ENCODE results near the gene TUBD1.
"Not testable (repeated sequence)": the region's sequence is repeated elsewhere in the genome, so short reads cannot be mapped to it uniquely, and the experiment has no call there.

TUBD1 gene

GRCh38 chr17:59832883-59833379 is 59.8 kb downstream of the TUBD1 start:
- Histone ChIP-seq H3K27me3 (ENCODE audit: insufficient read depth, low read length) (no peaks in the 10 kb centered on the region), H2AFZ (ENCODE audit: low read depth, low read length) (no peak overlapping the region), H3K4me1 (ENCODE audit: insufficient read depth, low read length) (peaks cover 28% of the 10 kb centered on the region), H3K9me3 (ENCODE audit: low read length) (no peaks in the 10 kb centered on the region), H3K36me3 (ENCODE audit: insufficient read depth, low read length) (no peaks in the 10 kb centered on the region), H3K4me3 (ENCODE audit: low read length) (no peak overlapping the region)

DNA sequence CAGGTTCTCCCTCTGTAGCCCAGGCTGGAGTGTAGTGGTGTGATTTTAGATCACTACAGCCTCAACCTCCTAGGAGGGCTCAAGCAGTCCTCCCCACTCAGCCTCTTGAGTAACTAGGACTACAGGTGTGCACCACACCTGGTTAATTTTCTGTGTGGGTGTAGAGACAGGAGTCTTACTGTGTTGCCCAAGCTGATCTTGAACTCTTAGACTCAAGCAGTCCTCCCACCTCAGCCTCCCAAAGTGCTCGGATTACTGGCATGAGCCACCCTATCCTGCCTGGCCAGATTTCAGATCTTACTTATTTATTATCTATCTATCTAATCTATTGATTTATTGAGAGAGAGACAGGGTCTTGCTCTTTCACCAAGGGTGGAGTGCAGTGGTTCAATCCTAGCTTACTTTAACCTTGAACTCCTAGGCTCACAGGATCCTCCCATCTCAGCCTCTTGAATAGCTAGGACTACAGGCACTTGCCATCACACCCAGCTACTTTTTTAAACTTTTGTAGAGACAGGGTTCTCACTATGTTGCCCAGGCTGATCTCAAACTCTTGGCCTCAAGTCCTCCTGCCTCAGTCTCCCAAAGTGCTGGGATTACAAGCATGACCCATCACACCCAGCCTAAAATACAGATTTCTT is 61.8 kb downstream of the TUBD1 start:
- no peaks in the 10 kb centered on the region for H3K36me3 ChIP-seq (ENCODE audit: insufficient read depth, low read length)
- no peaks in the 10 kb centered on the region for H3K27me3 ChIP-seq (ENCODE audit: insufficient read depth, low read length)
- H3K4me3 ChIP-seq (ENCODE audit: low read length) = no peak overlapping the region
- H3K4me1 ChIP-seq (ENCODE audit: insufficient read depth, low read length) = peaks cover 32% of the 10 kb centered on the region
- H3K9me3 ChIP-seq (ENCODE audit: low read length) = no peaks in the 10 kb centered on the region
- H2AFZ ChIP-seq (ENCODE audit: low read depth, low read length) = no peak overlapping the region

- Histone ChIP-seq H3K9me3 (ENCODE audit: low read length) (no peaks in the 10 kb centered on the region), H3K4me1 (ENCODE audit: insufficient read depth, low read length) (peaks cover 32% of the 10 kb centered on the region), H2AFZ (ENCODE audit: low read depth, low read length) (no peak overlapping the region), H3K36me3 (ENCODE audit: insufficient read depth, low read length) (no peaks in the 10 kb centered on the region), H3K27me3 (ENCODE audit: insufficient read depth, low read length) (no peaks in the 10 kb centered on the region), H3K4me3 (ENCODE audit: low read length) (no peak overlapping the region)
Observed at GRCh38 chr17:59830007-59830630, 62.6 kb downstream of the TUBD1 start.

- Histone ChIP-seq H3K9me3 (ENCODE audit: low read length) (no peaks in the 10 kb centered on the region), H3K4me1 (ENCODE audit: insufficient read depth, low read length) (peaks cover 32% of the 10 kb centered on the region), H3K27me3 (ENCODE audit: insufficient read depth, low read length) (no peaks in the 10 kb centered on the region), H2AFZ (ENCODE audit: low read depth, low read length) (no peak overlapping the region), H3K36me3 (ENCODE audit: insufficient read depth, low read length) (no peaks in the 10 kb centered on the region), H3K4me3 (ENCODE audit: low read length) (no peak overlapping the region)
Observed at GRCh38 chr17:59829217-59830006, 63.3 kb downstream of the TUBD1 start.

- peaks cover 32% of the 10 kb centered on the region for H3K4me1 ChIP-seq (ENCODE audit: insufficient read depth, low read length)
- not testable (repeated sequence) for H2AFZ ChIP-seq (ENCODE audit: low read depth, low read length); H3K36me3 ChIP-seq (ENCODE audit: insufficient read depth, low read length); H3K4me3 ChIP-seq (ENCODE audit: low read length); H3K27me3 ChIP-seq (ENCODE audit: insufficient read depth, low read length); H3K9me3 ChIP-seq (ENCODE audit: low read length)
Observed at GRCh38 chr17:59828819-59829216, 63.9 kb downstream of the TUBD1 start.

DNA sequence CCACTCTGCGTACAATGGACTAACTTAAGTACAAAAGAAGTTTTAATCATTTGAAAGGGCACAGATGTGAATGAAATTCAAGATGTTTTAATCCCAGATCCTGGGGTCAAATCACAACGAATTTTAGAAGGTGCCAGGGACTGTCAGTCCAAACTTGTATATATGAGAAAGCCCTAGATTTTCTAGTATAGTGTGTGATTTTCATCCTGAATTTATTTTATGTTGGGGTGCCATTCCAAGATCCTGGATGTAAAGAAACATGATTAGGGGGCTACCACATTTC is 64.3 kb downstream of the TUBD1 start:
- no peak overlapping the region for H2AFZ ChIP-seq (ENCODE audit: low read depth, low read length)
- H3K4me1 ChIP-seq (ENCODE audit: insufficient read depth, low read length) = peaks cover 32% of the 10 kb centered on the region
- no peaks in the 10 kb centered on the region for H3K36me3 ChIP-seq (ENCODE audit: insufficient read depth, low read length)
- H3K4me3 ChIP-seq (ENCODE audit: low read length) = no peak overlapping the region
- H3K9me3 ChIP-seq (ENCODE audit: low read length) = no peaks in the 10 kb centered on the region
- H3K27me3 ChIP-seq (ENCODE audit: insufficient read depth, low read length) = no peaks in the 10 kb centered on the region

DNA sequence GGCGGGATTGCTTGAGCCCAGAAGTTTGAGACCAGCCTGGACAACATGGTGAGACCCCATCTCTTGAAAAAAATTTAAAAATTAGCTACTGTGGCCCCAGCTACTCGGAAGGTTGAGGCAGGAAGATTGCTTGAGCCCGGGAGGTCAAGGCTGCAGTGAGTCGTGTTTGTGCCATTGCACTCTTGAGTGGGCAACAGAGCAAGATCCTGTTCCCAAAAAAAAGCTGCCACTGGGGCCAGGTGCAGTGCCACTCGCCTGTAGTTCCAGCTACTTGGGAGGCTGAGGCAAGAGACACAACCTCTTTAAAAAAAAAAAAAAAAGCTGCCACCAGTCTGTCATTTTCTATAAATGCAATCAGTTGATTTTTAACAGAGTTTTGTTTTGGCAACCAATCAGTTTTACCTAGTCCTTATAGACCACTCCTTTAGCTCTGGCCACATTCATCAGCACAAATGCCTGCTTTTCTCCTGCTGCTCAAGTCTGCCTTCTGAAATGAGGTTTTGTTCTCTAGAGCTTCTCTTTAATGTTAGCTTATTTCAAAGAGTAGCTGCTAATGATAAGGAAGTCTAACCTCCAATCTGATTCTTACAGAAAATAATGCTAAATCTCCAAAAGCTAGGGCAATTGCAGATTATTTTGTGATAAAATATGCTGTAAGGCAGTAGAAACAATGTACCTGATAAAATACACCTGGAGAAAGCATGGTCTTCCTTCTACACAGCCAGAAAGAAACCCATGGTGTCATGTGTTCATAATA is 64.8 kb downstream of the TUBD1 start:
- Histone ChIP-seq H3K27me3 (ENCODE audit: insufficient read depth, low read length) (no peaks in the 10 kb centered on the region), H3K9me3 (ENCODE audit: low read length) (no peaks in the 10 kb centered on the region), H3K36me3 (ENCODE audit: insufficient read depth, low read length) (peaks cover under 1% of the 10 kb centered on the region), H2AFZ (ENCODE audit: low read depth, low read length) (no peak overlapping the region), H3K4me1 (ENCODE audit: insufficient read depth, low read length) (peaks cover 32% of the 10 kb centered on the region), H3K4me3 (ENCODE audit: low read length) (no peak overlapping the region)

DNA sequence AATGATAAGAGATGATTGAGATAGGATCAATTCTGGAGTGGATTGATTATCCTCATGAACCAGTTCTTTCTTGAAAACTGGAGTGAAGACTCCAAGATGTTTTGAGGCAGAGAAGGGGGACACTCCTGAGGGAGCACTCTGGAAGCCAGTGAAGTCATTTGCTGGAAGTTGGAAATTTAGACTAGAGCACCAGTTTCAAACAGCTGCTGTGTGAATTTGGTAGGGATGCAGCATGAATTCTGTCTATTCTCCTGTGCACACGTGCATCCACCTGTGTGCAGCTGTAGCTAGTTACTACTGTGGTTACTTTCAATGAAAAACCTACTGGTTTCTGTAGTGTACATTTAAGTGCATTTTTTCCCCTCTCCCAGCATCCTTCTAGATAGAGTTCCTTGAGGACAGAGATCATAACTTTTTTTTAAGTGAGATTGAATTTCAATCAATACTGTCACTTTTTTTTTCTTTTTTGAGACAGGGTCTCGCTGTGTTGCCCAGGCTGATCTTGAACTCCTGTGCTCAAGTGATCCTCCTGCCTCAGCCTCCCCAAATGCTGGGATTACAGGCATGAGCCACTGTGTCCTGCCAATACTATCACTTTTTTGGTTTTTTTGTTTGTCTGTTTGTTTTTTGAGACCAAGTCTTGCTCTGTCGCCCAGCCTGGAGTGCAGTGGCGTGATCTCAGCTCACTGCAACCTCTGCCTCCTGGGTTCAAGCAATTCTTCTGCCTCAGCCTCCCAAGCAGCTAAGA is 65.9 kb downstream of the TUBD1 start:
- H3K4me1 ChIP-seq (ENCODE audit: insufficient read depth, low read length) = peaks cover 32% of the 10 kb centered on the region
- no peak overlapping the region for H3K4me3 ChIP-seq (ENCODE audit: low read length)
- H2AFZ ChIP-seq (ENCODE audit: low read depth, low read length) = no peak overlapping the region
- H3K36me3 ChIP-seq (ENCODE audit: insufficient read depth, low read length) = peaks cover 3% of the 10 kb centered on the region
- H3K9me3 ChIP-seq (ENCODE audit: low read length) = no peaks in the 10 kb centered on the region
- no peaks in the 10 kb centered on the region for H3K27me3 ChIP-seq (ENCODE audit: insufficient read depth, low read length)

DNA sequence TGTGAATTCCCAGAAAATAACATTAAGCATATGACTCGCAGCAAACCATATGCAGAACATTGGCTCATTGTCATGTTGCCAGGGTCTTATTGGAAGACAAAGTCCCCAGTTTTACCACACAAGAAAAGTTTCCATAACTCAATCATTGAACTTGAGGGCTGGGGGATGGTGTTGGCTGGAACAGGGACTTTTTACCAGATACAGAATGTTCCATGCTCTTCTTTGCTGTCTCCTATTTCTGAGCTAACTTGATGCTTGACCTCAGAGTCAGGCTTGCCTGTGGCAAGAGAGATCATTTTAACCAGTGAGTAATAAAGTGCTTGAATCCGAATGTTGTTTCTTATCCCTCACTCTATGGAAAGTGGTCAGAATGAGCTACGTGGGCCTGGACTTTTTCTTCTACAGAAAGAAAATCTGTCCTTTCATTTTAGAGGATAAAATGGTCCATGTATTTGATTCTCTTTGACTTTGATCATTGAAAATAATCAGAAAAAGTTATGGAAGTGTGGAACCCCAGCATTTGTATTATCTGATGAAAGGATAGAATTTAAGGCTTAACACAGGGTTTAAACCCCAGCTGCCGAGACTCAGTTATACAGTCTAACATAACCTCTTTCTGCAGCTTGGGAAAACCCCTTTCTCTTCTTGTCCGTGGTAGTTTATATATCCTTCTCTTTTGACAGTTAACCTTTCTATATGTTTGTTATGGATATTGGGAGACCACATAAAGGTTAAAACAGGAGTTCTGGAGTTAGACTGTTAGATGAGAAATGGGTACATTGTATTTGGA is 67.0 kb downstream of the TUBD1 start:
- no peak overlapping the region for H2AFZ ChIP-seq (ENCODE audit: low read depth, low read length)
- peaks cover 3% of the 10 kb centered on the region for H3K36me3 ChIP-seq (ENCODE audit: insufficient read depth, low read length)
- no peaks in the 10 kb centered on the region for H3K9me3 ChIP-seq (ENCODE audit: low read length)
- H3K27me3 ChIP-seq (ENCODE audit: insufficient read depth, low read length) = no peaks in the 10 kb centered on the region
- H3K4me3 ChIP-seq (ENCODE audit: low read length) = no peak overlapping the region
- peaks cover 32% of the 10 kb centered on the region for H3K4me1 ChIP-seq (ENCODE audit: insufficient read depth, low read length)

DNA sequence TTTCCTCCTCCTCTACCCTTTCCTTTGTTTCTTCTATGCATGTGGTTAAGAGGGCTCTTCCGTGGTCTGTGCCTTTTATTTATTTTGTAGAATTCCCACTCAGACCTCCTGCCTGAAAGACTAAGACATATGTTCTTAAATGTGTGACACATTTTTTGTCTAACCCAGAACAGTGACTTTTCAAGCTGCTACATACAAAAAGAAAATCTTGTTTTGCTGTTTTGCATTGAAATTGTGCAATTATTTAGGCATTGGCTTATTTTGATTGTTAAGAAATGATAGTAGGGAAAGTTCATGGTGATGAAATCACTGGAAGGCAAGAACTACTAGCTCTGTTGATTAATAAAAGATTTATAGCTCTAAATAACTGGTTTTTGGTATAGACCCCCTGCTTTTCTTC is 76.8 kb downstream of the TUBD1 start:
- no peak overlapping the region for H2AFZ ChIP-seq (ENCODE audit: low read depth, low read length)
- no peaks in the 10 kb centered on the region for H3K27me3 ChIP-seq (ENCODE audit: insufficient read depth, low read length)
- H3K36me3 ChIP-seq (ENCODE audit: insufficient read depth, low read length) = peaks cover 21% of the 10 kb centered on the region
- no peaks in the 10 kb centered on the region for H3K4me1 ChIP-seq (ENCODE audit: insufficient read depth, low read length)
- no peak overlapping the region for H3K4me3 ChIP-seq (ENCODE audit: low read length)
- no peaks in the 10 kb centered on the region for H3K9me3 ChIP-seq (ENCODE audit: low read length)

DNA sequence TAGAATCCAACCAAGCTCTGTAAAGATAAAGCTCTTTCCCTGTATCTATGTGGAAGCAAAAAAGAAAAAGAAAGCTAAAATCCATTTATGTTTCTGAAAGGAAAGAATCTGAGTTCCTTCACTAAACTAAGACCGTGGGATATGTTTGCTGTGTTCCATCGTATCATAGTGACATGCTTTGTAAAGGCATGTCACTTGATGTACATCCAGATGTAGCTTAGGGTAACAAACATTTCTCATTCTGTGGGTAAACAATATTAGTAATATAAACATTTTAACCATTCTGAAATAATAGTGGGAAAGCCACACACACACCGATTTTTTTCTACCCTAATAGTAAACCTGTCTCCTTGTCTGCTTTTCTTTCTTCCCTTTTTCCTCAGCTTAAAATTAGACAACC is 78.1 kb downstream of the TUBD1 start:
- Histone ChIP-seq H3K27me3 (ENCODE audit: insufficient read depth, low read length) (no peaks in the 10 kb centered on the region), H3K4me3 (ENCODE audit: low read length) (no peak overlapping the region), H3K4me1 (ENCODE audit: insufficient read depth, low read length) (no peaks in the 10 kb centered on the region), H2AFZ (ENCODE audit: low read depth, low read length) (no peak overlapping the region), H3K9me3 (ENCODE audit: low read length) (no peaks in the 10 kb centered on the region), H3K36me3 (ENCODE audit: insufficient read depth, low read length) (peaks cover 22% of the 10 kb centered on the region)

DNA sequence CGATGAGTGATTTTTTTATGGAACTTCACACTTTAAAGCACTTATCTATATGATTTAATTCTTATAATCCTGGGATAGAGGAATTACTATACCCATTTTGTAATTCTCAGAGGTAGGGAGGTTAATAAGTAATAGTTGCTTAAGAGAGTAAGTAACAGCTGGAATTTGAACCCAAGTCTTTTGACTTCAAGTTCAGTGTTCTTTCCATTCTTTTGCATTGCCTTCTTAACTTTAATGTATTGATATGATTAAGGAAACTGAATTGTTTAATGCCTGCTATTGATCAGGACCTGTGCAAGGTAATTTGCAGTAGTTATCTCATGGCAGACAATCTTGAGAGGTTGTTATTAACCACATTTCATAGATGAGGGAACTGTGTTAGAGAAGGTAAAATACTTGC is 78.5 kb downstream of the TUBD1 start:
- H3K27me3 ChIP-seq (ENCODE audit: insufficient read depth, low read length) = no peaks in the 10 kb centered on the region
- H3K9me3 ChIP-seq (ENCODE audit: low read length) = no peaks in the 10 kb centered on the region
- H3K4me1 ChIP-seq (ENCODE audit: insufficient read depth, low read length) = no peaks in the 10 kb centered on the region
- no peak overlapping the region for H3K4me3 ChIP-seq (ENCODE audit: low read length)
- no peak overlapping the region for H2AFZ ChIP-seq (ENCODE audit: low read depth, low read length)
- H3K36me3 ChIP-seq (ENCODE audit: insufficient read depth, low read length) = peaks cover 22% of the 10 kb centered on the region
